Mesenteric fat pad (tissue), 1 donor: ENCODE measurements around the gene KDR. TPM values are rescaled to one million over a fixed set of nuclear protein-coding genes. Genes with fewer than 3 reads are reported as not detected.

Experiments used
- DNase-seq: peaks from one replicate; pipeline ENCODE4 v3.0.0-alpha.2; 2020; ENCODE audit warnings: low spot score
- total RNA-seq: library from RNA; stranded (reverse); fragmentation: NEBNext Ultra II Directional; extraction: Animal tissue kit (Norgen Biotek cat#: 25700); gene quantifications from one replicate; pipeline ENCODE4 v1.2.1, GENCODE V29; 2021
- donor health status: DM: yes; HTN: yes; CAD: no.

Gene KDR
- total RNA-seq, 1 donor from 2014 or later: 37.4 TPM

- DNase-seq: no peak
Measured at GRCh38 chr4:55080174-55080865, 45.1 kb downstream of the KDR start.

GRCh38 chr4:55079451-55080173 is 45.8 kb downstream of the KDR start:
- no peak for DNase-seq

GRCh38 chr4:55078987-55079386 is 46.4 kb downstream of the KDR start:
- no peak for DNase-seq

GRCh38 chr4:55077577-55077976 is 47.8 kb downstream of the KDR start:
- no peak for DNase-seq

- no peak for DNase-seq
Measured at GRCh38 chr4:55075823-55076716, 49.3 kb downstream of the KDR start.

- DNase-seq: no peak
Measured at GRCh38 chr4:55075376-55075775, 50.0 kb downstream of the KDR start.

GRCh38 chr4:55074386-55074785 is 51.0 kb downstream of the KDR start:
- DNase-seq: no peak

- no peak for DNase-seq
Measured at GRCh38 chr4:55071951-55072350, 53.4 kb downstream of the KDR start.

GRCh38 chr4:55069248-55069647 is 56.1 kb downstream of the KDR start:
- no peak for DNase-seq

GRCh38 chr4:55068522-55068921 is 56.9 kb downstream of the KDR start:
- DNase-seq: no peak

- no peak for DNase-seq
Measured at GRCh38 chr4:55066018-55066417, 59.4 kb downstream of the KDR start.

GRCh38 chr4:55055529-55055928 is 69.9 kb downstream of the KDR start:
- no peak for DNase-seq

GRCh38 chr4:55051532-55051931 is 73.9 kb downstream of the KDR start:
- no peak for DNase-seq

- no peak for DNase-seq
Measured at GRCh38 chr4:55050418-55050950, 74.9 kb downstream of the KDR start.

GRCh38 chr4:55038176-55038890 is 87.1 kb downstream of the KDR start:
- no peak for DNase-seq

GRCh38 chr4:55037728-55038127 is 87.7 kb downstream of the KDR start:
- DNase-seq: no peak

- no peak for DNase-seq
Measured at GRCh38 chr4:55036405-55036804, 89.0 kb downstream of the KDR start.

GRCh38 chr4:55035892-55036291 is 89.5 kb downstream of the KDR start:
- no peak for DNase-seq

- DNase-seq: no peak
Measured at GRCh38 chr4:55033296-55033695, 92.1 kb downstream of the KDR start.

- DNase-seq: no peak
Measured at GRCh38 chr4:55032788-55033187, 92.6 kb downstream of the KDR start.

GRCh38 chr4:55032179-55032578 is 93.2 kb downstream of the KDR start:
- DNase-seq: no peak
